ENCODE data around the gene TMOD1. TPM values are rescaled to one million over a fixed set of nuclear protein-coding genes. Genes with fewer than 3 reads are reported as not detected.

The TMOD1 gene
- total and polyA plus RNA-seq, 9 of the 15 experiments (the other 6 are each of a cell fraction or from before 2014, with no cell fraction given) = 7.1 to 41.2 (median 14.2) TPM

GRCh38 chr9:97502984-97503861, 1.8 kb downstream of the TMOD1 start (continued):
- peak; percentile 37 to 81; a peak in 2 of 4 replicates for TF ChIP-seq TRIM24 (IDR thresholded peaks at IDR 0.05)
- TF ChIP-seq PKNOX1 (IDR thresholded peaks at IDR 0.05) = peak; percentile 6; the same call in 1 of the 2 replicates
- TF ChIP-seq ZNF384 (IDR thresholded peaks at IDR 0.05; ENCODE audit: low read depth, low read length) = no peak
- no peak for TF ChIP-seq NCOA4 (IDR thresholded peaks at IDR 0.05; ENCODE audit: partially characterized antibody)
- peak; percentile 74 for TF ChIP-seq ATF7 (IDR thresholded peaks at IDR 0.05)
- TF ChIP-seq DNMT1 (IDR thresholded peaks at IDR 0.05) = no peak
- TF ChIP-seq CBFA2T2 (conservative IDR thresholded peaks at IDR 0.05) = peak; percentile 91
- TF ChIP-seq KAT8 (IDR thresholded peaks at IDR 0.05; ENCODE audit: low read depth) = no peak
- TF ChIP-seq NELFE (IDR thresholded peaks at IDR 0.05; ENCODE audit: insufficient read depth, insufficient read length) = no peak
- no peak for TF ChIP-seq TCF7L2 (IDR thresholded peaks at IDR 0.05; ENCODE audit: low read depth, low read length)
- TF ChIP-seq RBM22 (IDR thresholded peaks at IDR 0.05; ENCODE audit: low read depth, low read length, poor library complexity, severe bottlenecking) = no peak
- TF ChIP-seq KLF13 (tag; IDR thresholded peaks at IDR 0.05; ENCODE audit: borderline replicate concordance, low read depth) = peak; percentile 93
- no peak for TF ChIP-seq POU5F1 (IDR thresholded peaks at IDR 0.05; ENCODE audit: borderline replicate concordance, low read depth, low read length, partially characterized antibody)
- 0 out of 2 replicates have a peak, but pooled peaks have one; percentile 41 for TF ChIP-seq BRD4 (IDR thresholded peaks at IDR 0.05)
- no peak for TF ChIP-seq ZNF146 (CRISPR knock-in tag; IDR thresholded peaks at IDR 0.05; ENCODE audit: unreplicated experiment)
- TF ChIP-seq TOE1 (IDR thresholded peaks at IDR 0.05; ENCODE audit: borderline replicate concordance) = no peak; the same call in 1 of the 2 replicates
- no peak for TF ChIP-seq TOE1 (CRISPR knock-in tag; IDR thresholded peaks at IDR 0.05; ENCODE audit: borderline replicate concordance, low read depth)
- no peak for TF ChIP-seq ZNF23 (CRISPR knock-in tag; IDR thresholded peaks at IDR 0.05)
- no peak for TF ChIP-seq ZNF699 (CRISPR knock-in tag; IDR thresholded peaks at IDR 0.05; ENCODE audit: insufficient replicate concordance)
- no peak for TF ChIP-seq FUS (optimal IDR thresholded peaks at IDR 0.05; ENCODE audit: low read depth, low read length)
- no peak for TF ChIP-seq FOXA1 (IDR thresholded peaks at IDR 0.05; ENCODE audit: borderline replicate concordance)
- TF ChIP-seq RBM39 (optimal IDR thresholded peaks at IDR 0.05; ENCODE audit: low read depth, low read length) = no peak
- TF ChIP-seq VEZF1 (CRISPR knock-in tag; IDR thresholded peaks at IDR 0.05) = peak; percentile 78
- peak; percentile 98 for TF ChIP-seq DPF2 (IDR thresholded peaks at IDR 0.05)
- no peak for TF ChIP-seq RBM17 (IDR thresholded peaks at IDR 0.05; ENCODE audit: borderline replicate concordance, low read depth, low read length)
- TF ChIP-seq CC2D1A (IDR thresholded peaks at IDR 0.05) = no peak
- TF ChIP-seq POLR2AphosphoS5 (IDR thresholded peaks at IDR 0.05; ENCODE audit: control insufficient read depth, insufficient read depth, low read depth, low read length) = peak; percentile 94
- no peak for TF ChIP-seq TEAD2 (tag; IDR thresholded peaks at IDR 0.05)
- TF ChIP-seq DACH1 (IDR thresholded peaks at IDR 0.05; ENCODE audit: partially characterized antibody) = no peak
- TF ChIP-seq GATAD2B (IDR thresholded peaks at IDR 0.05; ENCODE audit: borderline replicate concordance) = no peak; the same call in 1 of the 2 replicates

Measured in K562 (cell line).